ENCODE data around the gene ZNF23.
A peak's percentile ranks its signal among the peaks of the same experiment; 100 is the strongest.

The ZNF23 gene

GRCh38 chr16:71461686-71462648 lies at the start of gene ZNF23:
ZNF23 (minus strand) TSS chr16:71462247; CDS start chr16:71456796, 5,451 bp downstream.
- DNase-seq (ENCODE audit: low read depth in 3 of 3) = peak; percentile 53 to 73 (median 58)

- no peak for DNase-seq (ENCODE audit: low read depth in 3 of 3)
Observed at GRCh38 chr16:71507061-71507460, 45.0 kb upstream of the ZNF23 start.

GRCh38 chr16:71504901-71505300 lies 42.9 kb upstream of the ZNF23 start:
- DNase-seq (ENCODE audit: low read depth in 3 of 3) = no peak

- peak in 1 of 3 donors; percentile 19 for DNase-seq (ENCODE audit: low read depth in 3 of 3)
Observed at GRCh38 chr16:71504051-71504450, 42.0 kb upstream of the ZNF23 start.

GRCh38 chr16:71501547-71501946 lies 39.5 kb upstream of the ZNF23 start:
- no peak for DNase-seq (ENCODE audit: low read depth in 3 of 3)

GRCh38 chr16:71500964-71501363 lies 38.9 kb upstream of the ZNF23 start:
- DNase-seq (ENCODE audit: low read depth in 3 of 3) = no peak

- peak in 2 of 3 donors; percentile 18 to 35 for DNase-seq (ENCODE audit: low read depth in 3 of 3)
Observed at GRCh38 chr16:71499775-71500364, 37.8 kb upstream of the ZNF23 start.

- no peak for DNase-seq (ENCODE audit: low read depth in 3 of 3)
Observed at GRCh38 chr16:71498031-71498430, 36.0 kb upstream of the ZNF23 start.

- no peak for DNase-seq (ENCODE audit: low read depth in 3 of 3)
Observed at GRCh38 chr16:71493213-71493612, 31.2 kb upstream of the ZNF23 start.

- DNase-seq (ENCODE audit: low read depth in 3 of 3) = no peak
Observed at GRCh38 chr16:71492786-71493185, 30.7 kb upstream of the ZNF23 start.

- DNase-seq (ENCODE audit: low read depth in 3 of 3) = no peak
Observed at GRCh38 chr16:71491054-71491453, 29.0 kb upstream of the ZNF23 start.

GRCh38 chr16:71490361-71490760 lies 28.3 kb upstream of the ZNF23 start:
- no peak for DNase-seq (ENCODE audit: low read depth in 3 of 3)

GRCh38 chr16:71489122-71489521 lies 27.1 kb upstream of the ZNF23 start, which contains the start of gene ZNF19:
ZNF19 (minus strand) TSS chr16:71489324; CDS start chr16:71482114, 7,210 bp downstream.
- no peak for DNase-seq (ENCODE audit: low read depth in 3 of 3)

GRCh38 chr16:71484006-71484893 lies 22.2 kb upstream of the ZNF23 start:
- peak; percentile 51 to 67 (median 62) for DNase-seq (ENCODE audit: low read depth in 3 of 3)

- DNase-seq (ENCODE audit: low read depth in 3 of 3) = no peak
Observed at GRCh38 chr16:71482569-71482968, 20.5 kb upstream of the ZNF23 start.

- DNase-seq (ENCODE audit: low read depth in 3 of 3) = no peak
Observed at GRCh38 chr16:71480956-71481355, 18.9 kb upstream of the ZNF23 start.

GRCh38 chr16:71479420-71479819 lies 17.4 kb upstream of the ZNF23 start:
- no peak for DNase-seq (ENCODE audit: low read depth in 3 of 3)

GRCh38 chr16:71476457-71477124 lies 14.5 kb upstream of the ZNF23 start:
- no peak for DNase-seq (ENCODE audit: low read depth in 3 of 3)

GRCh38 chr16:71474864-71475263 lies 12.8 kb upstream of the ZNF23 start:
- no peak for DNase-seq (ENCODE audit: low read depth in 3 of 3)

- DNase-seq (ENCODE audit: low read depth in 3 of 3) = no peak
Observed at GRCh38 chr16:71473891-71474290, 11.8 kb upstream of the ZNF23 start.

- DNase-seq (ENCODE audit: low read depth in 3 of 3) = no peak
Observed at GRCh38 chr16:71472931-71473330, 10.9 kb upstream of the ZNF23 start.

Data from stimulated activated CD4-positive, alpha-beta T cell treated with anti-CD3 and anti-CD28 coated beads, TNF-alpha, amount 100 ng/mL, for 48 hours (primary cell).